MCF 10A (cell line): ENCODE results near the gene CDYL. TPM values are rescaled to one million over a fixed set of nuclear protein-coding genes. Genes with fewer than 3 reads are reported as not detected.

Experiments
- BruUV-seq: library from RNA; stranded (reverse); fragments of 400-500 nt; replicated peaks from 2 replicates; lab custom pipeline; 2021; lab: Mats Ljungman, UMichigan
- CTCF ChIA-PET: fragments of 300-600 bp; sonication (Branson Sonifier 250); formaldehyde crosslinking; extraction: SDS; loops from one replicate; lab custom pipeline; 2021; ENCODE audit warnings: antibody characterized with exemption, inconsistent platforms; lab: Yijun Ruan, JAX
- POLR2A ChIA-PET: fragments of 300-600, 350-650 bp; sonication (Branson Sonifier 250); formaldehyde crosslinking; extraction: SDS; loops from one replicate; lab custom pipeline; 2020; ENCODE audit warnings: antibody characterized with exemption, inconsistent platforms; lab: Yijun Ruan, JAX
- DNase-seq: peaks from one replicate; pipeline ENCODE4 v3.0.0-alpha.2; 2018; ENCODE audit not compliant: unreplicated experiment
- H3K27ac Mint-ChIP-seq: one replicate; pipeline ENCODE4 v1.8.0; 2022; ENCODE audit warnings: mild to moderate bottlenecking, low read depth, mixed read lengths; ENCODE audit not compliant: unreplicated experiment
- H3K27me3 Mint-ChIP-seq: one replicate; pipeline ENCODE4 v1.8.0; 2022; ENCODE audit warnings: mixed read lengths; ENCODE audit not compliant: insufficient read depth, unreplicated experiment
- H3K36me3 Mint-ChIP-seq: one replicate; pipeline ENCODE4 v1.8.0; 2022; ENCODE audit warnings: mild to moderate bottlenecking, moderate library complexity, mixed read lengths; ENCODE audit not compliant: insufficient read depth, unreplicated experiment
- H3K4me1 Mint-ChIP-seq: one replicate; pipeline ENCODE4 v1.8.0; 2022; ENCODE audit warnings: mixed read lengths; ENCODE audit not compliant: insufficient read depth, unreplicated experiment
- H3K4me3 Mint-ChIP-seq: one replicate; pipeline ENCODE4 v1.8.0; 2022; ENCODE audit warnings: mild to moderate bottlenecking, moderate library complexity, mixed read lengths; ENCODE audit not compliant: unreplicated experiment
- H3K9me3 Mint-ChIP-seq: one replicate; pipeline ENCODE4 v1.8.0; 2022; ENCODE audit warnings: mixed read lengths; ENCODE audit not compliant: unreplicated experiment
- intact Hi-C: fragments of 100-400 bp; cut with micrococcal nuclease; formaldehyde crosslinking; loops from 2 replicates; pipeline ENCODE4 v1.14.1; 2022
- total RNA-seq: library from RNA; stranded (reverse); gene quantifications from 2 replicates; pipeline ENCODE4 v1.2.3, GENCODE V29; 2022
- TF ChIP-seq, protein P1 (sequence below): fragments of 200-600 bp; IDR thresholded peaks from one replicate; pipeline ENCODE4 v1.8.0; 2022; ENCODE audit warnings: antibody characterized with exemption, mild to moderate bottlenecking; ENCODE audit not compliant: unreplicated experiment

CDYL gene
- total RNA-seq, 1 experiment from 2014 or later = 48.9 TPM

DNA sequence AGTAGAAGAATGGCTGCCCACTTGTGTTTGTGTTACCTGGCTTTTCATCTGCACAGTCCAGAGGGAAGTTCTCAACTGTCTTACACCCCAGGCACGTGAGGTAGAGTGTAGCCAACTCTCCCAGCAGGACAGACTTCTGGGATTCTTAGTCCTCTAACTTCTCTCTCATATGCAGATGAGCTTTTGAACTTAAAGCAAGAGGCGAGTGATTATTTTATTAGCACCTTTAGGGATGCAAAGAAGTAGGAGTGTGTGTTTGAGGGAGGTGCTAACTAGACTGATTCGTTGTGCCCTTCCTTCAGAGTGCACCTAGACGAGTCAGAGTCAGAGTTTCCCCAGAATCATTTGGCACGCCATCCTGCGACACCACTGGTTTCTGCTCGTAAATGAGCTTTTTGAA is 10.8 kb downstream of the CDYL start:
- BruUV-seq = no TSS peak
- Mint-ChIP-seq H3K4me3 (no peak overlapping the region), H3K27me3 (no peaks in the 10 kb centered on the region), H3K36me3 (peaks cover 6% of the 10 kb centered on the region), H3K27ac (no peak overlapping the region), H3K4me1 (peaks cover 6% of the 10 kb centered on the region), H3K9me3 (peaks cover 8% of the 10 kb centered on the region)
- DNase-seq = no peak
- POLR2A ChIA-PET = interaction anchor here (0.9 kb wide), 1 partner anchor 13 kb away, joined by 3 read pairs; no protein-coding TSS in a partner anchor
- TF ChIP-seq, protein P1, sequence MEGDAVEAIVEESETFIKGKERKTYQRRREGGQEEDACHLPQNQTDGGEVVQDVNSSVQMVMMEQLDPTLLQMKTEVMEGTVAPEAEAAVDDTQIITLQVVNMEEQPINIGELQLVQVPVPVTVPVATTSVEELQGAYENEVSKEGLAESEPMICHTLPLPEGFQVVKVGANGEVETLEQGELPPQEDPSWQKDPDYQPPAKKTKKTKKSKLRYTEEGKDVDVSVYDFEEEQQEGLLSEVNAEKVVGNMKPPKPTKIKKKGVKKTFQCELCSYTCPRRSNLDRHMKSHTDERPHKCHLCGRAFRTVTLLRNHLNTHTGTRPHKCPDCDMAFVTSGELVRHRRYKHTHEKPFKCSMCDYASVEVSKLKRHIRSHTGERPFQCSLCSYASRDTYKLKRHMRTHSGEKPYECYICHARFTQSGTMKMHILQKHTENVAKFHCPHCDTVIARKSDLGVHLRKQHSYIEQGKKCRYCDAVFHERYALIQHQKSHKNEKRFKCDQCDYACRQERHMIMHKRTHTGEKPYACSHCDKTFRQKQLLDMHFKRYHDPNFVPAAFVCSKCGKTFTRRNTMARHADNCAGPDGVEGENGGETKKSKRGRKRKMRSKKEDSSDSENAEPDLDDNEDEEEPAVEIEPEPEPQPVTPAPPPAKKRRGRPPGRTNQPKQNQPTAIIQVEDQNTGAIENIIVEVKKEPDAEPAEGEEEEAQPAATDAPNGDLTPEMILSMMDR = no peak
- CTCF ChIA-PET = interaction anchor here (0.7 kb wide), 1 partner anchor 1456 kb away, joined by 4 read pairs; no protein-coding TSS in a partner anchor
- intact Hi-C loops = no loop called here

DNA sequence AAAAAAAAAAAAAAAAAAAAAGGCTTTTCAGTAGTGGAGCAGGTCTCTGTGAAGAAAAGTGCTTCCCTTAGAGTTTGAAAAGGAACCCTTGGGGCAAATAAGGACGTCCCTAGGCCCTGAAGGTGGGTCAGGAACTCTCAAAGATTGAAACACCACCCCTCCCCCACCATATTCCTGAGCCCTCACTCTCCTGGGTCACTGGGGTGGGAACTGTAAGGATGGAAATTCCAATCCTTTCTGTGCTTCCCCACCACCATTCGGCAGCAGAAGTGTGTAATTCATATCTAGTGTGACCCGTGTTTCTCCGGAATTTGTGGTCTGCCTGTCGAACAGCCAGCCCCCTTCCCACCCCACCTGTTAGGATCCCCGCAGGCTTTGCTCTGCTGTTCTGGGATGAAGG is 12.3 kb downstream of the CDYL start:
- intact Hi-C loops = no loop called here
- CTCF ChIA-PET = interaction anchor here (0.7 kb wide), 1 partner anchor 79 kb away, joined by 4 read pairs; no protein-coding TSS in a partner anchor
- Mint-ChIP-seq H3K4me3 (no peak overlapping the region), H3K36me3 (peaks cover 6% of the 10 kb centered on the region), H3K27ac (no peak overlapping the region), H3K9me3 (peaks cover 8% of the 10 kb centered on the region), H3K27me3 (no peaks in the 10 kb centered on the region), H3K4me1 (peaks cover 6% of the 10 kb centered on the region)
- BruUV-seq = no TSS peak
- POLR2A ChIA-PET = no interaction called here
- DNase-seq = no peak
- TF ChIP-seq, protein P1 = no peak

DNA sequence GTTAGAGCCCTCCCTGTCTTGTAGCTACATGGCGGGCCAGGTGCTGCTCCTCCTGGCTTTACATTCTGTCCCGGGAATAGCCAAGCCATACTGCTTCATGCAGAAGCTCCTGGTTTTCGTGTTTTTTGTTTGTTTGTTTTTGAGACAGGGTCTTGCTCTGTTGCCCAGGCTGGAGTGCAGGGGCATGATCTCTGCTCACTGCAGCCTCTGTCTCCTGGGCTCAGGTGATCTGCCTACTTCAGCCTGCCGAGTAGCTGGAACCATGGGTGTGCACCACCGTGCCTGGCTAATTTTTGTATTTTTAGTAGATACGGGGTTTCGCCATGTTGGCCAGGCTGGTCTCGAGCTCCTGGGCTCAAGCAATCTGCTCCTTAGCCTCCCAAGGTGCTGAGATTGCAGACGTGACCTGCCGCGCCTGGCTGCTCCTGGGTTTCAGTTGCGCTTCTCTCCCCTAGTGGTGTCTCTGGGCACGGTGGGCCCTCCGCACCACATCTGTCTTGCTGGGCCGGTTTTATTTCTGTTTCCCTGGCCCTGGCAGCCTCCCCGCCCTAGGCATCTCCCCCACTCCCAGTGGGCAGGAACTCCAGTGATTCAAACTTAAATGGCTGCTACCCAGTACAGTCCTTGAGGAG is 12.9 kb downstream of the CDYL start:
- ChIA-PET POLR2A (interaction anchor here (2.0 to 2.1 kb wide), 2 partner anchors 12 to 14 kb away, joined by 7 read pairs; no protein-coding TSS in a partner anchor), CTCF (interaction anchor here (0.5 to 0.7 kb wide), 3 partner anchors 78 to 403 kb away, joined by 3 to 4 read pairs (median 3); no protein-coding TSS in a partner anchor)
- H3K27ac Mint-ChIP-seq = no peak overlapping the region
- H3K4me3 Mint-ChIP-seq = no peak overlapping the region
- peaks cover 6% of the 10 kb centered on the region for H3K36me3 Mint-ChIP-seq
- TF ChIP-seq, protein P1 = no peak
- no TSS peak for BruUV-seq
- DNase-seq = no peak
- peaks cover 6% of the 10 kb centered on the region for H3K4me1 Mint-ChIP-seq
- intact Hi-C loops = no loop called here
- no peaks in the 10 kb centered on the region for H3K27me3 Mint-ChIP-seq
- H3K9me3 Mint-ChIP-seq = peaks cover 2% of the 10 kb centered on the region

DNA sequence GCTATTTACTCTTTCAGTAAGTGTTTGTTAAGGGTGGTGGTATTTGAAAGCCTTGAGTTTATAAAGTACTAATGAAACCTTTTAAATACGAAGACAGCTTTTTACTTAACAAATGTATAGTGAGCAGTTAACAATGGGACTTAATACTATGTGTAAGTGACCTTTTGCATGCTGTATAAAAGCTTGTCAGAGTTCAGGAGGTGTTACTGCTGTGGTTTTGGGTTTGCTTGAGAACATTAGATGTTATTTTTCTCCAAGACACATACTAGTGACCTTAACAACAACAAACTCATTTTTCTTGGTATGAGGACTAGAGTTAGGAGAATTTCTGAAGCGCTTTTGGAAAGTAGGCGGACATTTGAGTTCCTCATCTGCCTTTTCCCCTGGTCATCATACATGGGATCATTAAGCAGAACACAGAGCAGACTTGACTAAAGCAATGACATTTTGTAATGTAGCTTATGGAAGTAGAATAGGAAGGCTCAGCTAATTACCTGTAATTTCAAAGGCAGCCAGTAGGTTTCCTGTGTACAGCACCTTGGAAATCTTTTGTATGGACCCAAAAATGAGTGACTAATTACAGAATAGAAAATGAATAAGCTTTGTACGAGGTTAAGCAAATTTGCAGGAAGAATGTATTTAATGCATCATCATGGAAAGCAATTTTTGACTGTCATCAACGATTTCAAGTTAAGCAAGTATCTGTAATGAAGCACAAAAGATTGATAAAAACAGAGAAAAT is 14.1 kb downstream of the CDYL start:
- CTCF ChIA-PET = interaction anchor here (0.6 to 1.4 kb wide), 4 partner anchors 9 to 50 kb away, joined by 3 to 4 read pairs (median 3); no protein-coding TSS in a partner anchor
- TF ChIP-seq, protein P1 = no peak
- Mint-ChIP-seq H3K27ac (no peak overlapping the region), H3K9me3 (no peaks in the 10 kb centered on the region), H3K36me3 (peaks cover 6% of the 10 kb centered on the region), H3K27me3 (no peaks in the 10 kb centered on the region), H3K4me3 (no peak overlapping the region), H3K4me1 (peaks cover 6% of the 10 kb centered on the region)
- POLR2A ChIA-PET = interaction anchor here (2.0 to 2.1 kb wide), 2 partner anchors 12 to 13 kb away, joined by 7 read pairs; no protein-coding TSS in a partner anchor
- DNase-seq = no peak
- intact Hi-C loops = no loop called here
- BruUV-seq = no TSS peak
